EH (cell line): ENCODE data around the gene MEF2C.

Experiments used
- DNase-seq: peaks from one replicate; pipeline ENCODE4 v3.0.0-alpha.2; 2015; ENCODE audit warnings: low read depth

MEF2C gene

DNA sequence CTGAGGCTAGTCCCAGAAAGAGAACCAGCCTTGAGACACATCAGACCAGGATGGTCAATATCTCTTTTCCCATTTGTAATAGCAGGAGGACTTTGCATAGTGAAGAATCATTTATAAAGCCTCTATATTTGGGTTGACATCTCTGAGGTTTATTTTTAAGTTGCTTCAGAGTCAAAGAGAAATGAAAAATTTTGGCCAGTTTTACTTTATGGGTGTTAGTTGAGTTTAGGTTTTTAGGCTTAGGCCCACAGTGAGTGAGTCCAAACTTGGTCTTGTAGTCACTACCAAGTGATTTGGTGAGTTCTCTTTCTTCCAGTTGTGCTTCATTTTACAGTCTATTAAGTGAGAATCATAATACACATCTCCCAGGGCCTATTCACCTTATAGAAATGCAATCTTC is 5.3 kb upstream of the MEF2C start:
- no peak for DNase-seq

DNA sequence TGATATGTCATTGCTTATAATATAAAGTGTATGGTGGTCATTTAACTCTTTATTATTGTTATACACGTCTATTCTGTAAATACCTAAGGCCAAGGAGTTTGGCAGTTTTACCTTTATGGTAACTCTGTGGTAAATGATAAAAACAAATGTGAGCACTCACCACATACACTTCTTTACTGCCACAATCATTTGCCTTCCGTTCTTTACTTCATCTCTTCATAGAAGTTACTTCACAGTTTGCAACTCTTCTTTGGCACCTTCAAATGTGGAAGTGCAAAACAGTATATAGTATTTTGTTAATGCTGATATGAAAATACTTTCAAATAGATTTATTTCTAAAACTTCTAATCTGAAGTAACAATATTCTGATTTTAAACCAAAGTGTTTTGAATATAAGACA is 4.4 kb upstream of the MEF2C start:
- no peak for DNase-seq

- DNase-seq = no peak
Observed at GRCh38 chr5:88886746-88887341, 3.9 kb upstream of the MEF2C start.

DNA sequence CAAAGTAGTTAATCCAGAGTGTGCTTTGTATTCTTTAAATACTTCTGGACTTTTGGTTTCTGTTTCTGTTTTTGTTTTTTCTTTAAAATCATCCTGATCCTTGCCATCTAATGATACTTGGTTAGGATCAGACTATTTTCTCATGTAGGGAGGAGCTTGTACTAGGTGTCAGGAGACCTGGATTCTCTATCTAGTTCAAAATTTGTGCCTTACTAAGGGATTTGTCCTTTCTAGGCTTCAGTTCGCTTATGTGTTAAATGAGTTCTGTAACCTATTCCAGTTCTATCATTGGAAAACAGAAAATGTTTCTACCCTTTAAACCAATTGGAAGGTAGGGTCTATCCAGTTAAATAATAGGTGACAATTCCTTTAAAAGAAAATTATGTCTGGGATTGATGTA is 3.3 kb upstream of the MEF2C start:
- no peak for DNase-seq

DNA sequence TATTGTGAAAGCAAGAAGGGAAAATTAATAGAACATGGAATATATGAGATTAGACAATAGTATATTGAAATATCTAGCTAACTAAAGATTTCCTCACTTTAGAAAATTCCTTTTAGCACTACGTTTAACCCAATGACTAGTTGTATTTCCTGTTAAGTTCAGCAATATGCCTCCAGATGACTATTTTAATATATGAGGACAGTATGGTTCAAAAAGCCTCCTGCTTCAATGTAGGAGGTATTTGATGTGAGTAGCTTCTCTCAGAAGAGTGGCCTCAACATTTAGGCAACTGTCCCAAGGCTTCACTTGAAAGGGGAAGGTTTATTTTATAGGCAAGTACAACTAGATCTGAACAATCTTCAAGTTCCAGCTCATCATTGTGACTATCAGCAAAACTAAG is 2.0 kb upstream of the MEF2C start:
- no peak for DNase-seq

- no peak for DNase-seq
Observed at GRCh38 chr5:88884608-88884877, 1.6 kb upstream of the MEF2C start.

GRCh38 chr5:88883836-88884607 is 1.0 kb upstream of the MEF2C start:
- DNase-seq = peak; percentile 72

DNA sequence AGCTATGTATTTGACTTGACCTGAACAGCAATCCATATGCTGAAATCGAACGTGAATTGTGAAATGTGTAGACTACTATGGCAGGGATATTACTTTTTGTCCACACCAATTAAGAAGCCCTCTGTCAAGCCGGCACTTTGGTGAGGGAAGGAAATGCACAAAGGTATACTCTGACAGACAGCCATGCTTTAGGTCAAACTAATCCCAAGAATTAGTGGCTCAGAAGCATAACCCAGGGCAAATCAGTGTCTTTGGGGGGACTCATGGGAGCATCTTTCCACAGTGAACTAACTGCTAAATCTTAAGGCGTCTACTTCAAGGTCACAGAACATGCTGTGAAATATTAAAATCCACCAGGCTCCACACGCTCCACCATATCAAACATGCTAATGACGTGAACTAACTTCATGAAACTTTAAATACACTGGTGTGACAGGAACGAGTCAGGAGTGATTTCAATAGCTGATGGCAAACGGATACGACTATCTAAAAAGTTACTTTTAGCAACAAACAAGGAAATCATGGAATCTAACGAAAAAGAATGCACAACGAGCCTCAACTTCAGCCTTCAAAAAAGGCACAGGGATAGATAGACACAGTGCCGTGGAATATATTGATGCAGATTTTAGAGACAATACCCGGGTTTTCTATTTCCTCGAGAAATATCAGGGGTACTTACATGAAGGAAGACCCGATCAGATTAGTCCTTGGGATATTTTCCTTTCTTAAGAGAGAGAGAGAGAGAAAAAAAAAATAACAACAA is 527 bp downstream of the MEF2C start:
- no peak for DNase-seq

- peak; percentile 16 for DNase-seq
Observed at GRCh38 chr5:88881571-88881971, 1.4 kb downstream of the MEF2C start.

DNA sequence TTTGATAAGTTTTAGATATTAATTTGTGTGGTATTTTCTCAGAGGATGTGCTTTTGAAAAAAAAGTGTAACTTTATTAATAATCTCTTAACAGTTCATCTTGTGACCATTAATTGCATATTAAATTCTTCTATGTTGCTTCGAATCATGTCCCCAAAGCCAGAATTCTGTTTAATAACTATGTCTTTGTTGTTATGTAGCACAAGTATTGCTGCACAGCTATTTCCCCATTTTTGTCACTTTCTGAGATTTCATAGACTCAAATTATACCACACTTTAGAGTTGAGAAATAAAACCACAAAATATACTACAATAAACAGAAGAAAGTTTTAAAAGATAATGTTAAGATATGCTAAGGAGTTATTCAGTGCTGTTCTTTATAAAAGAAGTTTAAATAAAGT is 2.8 kb downstream of the MEF2C start:
- no peak for DNase-seq

DNA sequence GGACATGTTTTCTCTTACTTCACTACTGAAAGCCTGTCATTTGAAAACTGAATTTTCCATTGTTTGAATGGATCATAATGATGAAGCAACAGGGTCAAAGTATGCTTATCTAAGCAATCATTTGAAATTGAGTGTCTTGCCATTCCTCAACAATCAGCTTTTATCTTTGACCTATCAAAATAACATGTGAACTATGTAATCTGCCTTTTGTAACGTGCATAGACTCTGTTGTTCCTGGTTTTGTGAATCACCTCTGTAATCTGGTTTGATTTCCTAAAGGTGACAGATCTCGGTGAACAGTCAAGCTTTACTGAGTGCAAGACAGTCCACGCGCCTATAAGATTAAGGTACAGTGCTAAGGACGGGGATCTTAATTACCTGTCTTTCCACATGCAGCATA is 3.3 kb downstream of the MEF2C start:
- DNase-seq = no peak

GRCh38 chr5:88878976-88879375 is 4.0 kb downstream of the MEF2C start:
- DNase-seq = no peak

- DNase-seq = no peak
Observed at GRCh38 chr5:88877826-88878225, 5.2 kb downstream of the MEF2C start.

DNA sequence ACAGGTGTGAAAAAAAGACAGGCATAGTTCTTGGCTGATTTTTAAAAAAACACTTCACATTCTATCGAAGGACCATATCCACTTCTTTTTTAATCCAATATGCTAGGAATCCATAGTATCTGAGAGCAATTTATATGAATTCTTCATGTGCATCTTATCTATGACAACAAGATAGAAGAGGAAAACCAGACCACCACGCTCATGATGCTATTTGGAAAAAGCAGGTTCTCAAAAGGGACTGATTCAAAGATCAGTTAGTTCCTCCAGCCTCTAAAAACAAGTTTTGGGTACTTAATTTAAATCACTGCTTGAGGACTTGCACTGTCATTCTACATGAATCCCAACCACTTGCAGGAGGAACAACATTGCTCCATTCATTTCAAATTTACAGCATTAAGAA is 6.3 kb downstream of the MEF2C start:
- no peak for DNase-seq

GRCh38 chr5:88875341-88876234 is 7.4 kb downstream of the MEF2C start:
- no peak for DNase-seq

- no peak for DNase-seq
Observed at GRCh38 chr5:88873447-88873846, 9.5 kb downstream of the MEF2C start.

DNA sequence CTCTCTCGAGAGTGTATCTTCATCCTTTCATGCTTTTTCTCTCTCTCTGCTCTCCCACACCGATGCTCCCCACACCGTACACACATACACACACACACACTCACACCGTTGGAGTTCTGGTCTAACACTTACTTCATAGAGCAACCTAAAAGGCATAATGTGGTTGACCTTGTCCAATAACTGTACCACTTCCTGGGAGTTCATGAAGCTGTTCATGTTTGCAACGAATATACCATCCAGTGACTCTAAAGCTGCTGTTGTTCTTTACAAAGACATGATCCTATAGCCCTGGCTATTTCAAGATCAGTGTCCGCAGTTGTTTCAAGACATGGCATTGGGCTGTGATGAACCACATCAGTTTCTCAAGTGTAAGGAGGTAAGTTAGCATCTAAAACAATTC is 10.0 kb downstream of the MEF2C start:
- no peak for DNase-seq

- no peak for DNase-seq
Observed at GRCh38 chr5:88870285-88870684, 12.7 kb downstream of the MEF2C start.

DNA sequence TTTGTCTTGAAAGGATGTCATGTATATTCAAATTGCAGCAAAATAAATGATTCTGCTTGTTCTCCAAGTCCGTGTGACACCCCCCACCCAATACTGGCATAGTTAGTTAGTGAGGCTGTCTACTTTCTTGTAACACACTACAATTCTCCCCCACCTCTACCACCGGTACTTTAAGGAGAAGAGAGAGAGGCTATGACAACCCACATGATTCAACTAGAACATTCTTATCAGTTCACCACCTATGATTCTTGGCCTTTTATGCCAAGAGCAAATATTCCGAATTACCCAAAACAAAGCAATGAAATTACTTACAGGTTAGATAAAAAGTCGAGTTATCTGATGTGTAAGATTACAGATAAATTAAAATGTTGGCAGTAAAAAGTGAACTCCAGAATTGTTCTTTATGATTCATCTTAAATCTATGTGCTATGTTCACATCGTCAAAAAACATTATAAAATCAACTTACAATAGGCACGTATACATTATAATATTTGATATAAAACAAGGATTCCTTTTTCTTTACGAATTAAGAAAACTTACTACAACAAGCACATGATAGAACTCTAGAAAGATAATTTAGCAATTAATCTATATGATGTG is 14.4 kb downstream of the MEF2C start:
- no peak for DNase-seq

DNA sequence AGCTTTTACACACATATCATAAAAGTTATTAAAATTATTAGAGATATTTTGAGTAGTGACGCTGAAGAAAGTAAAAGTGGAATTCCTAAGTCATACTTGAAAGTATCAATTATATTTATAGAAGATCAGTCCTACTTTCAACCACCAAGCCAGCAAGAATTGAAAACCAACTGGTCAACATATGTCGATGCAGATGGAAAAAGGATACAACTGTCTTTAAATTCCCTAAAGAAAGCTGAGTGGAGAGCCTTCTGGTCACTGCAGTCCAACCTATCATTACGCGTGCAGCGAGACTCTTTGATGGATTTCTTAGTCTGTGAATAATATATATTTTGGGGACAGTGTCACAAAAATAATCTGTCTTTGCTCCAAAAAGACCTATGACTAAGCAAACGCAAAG is 15.3 kb downstream of the MEF2C start:
- no peak for DNase-seq

- DNase-seq = no peak
Observed at GRCh38 chr5:88863523-88863922, 19.5 kb downstream of the MEF2C start.

- DNase-seq = no peak
Observed at GRCh38 chr5:88862547-88863175, 20.3 kb downstream of the MEF2C start.
